H1 (cell line): ENCODE results near the gene UNC119B. TPM values are rescaled to one million over a fixed set of nuclear protein-coding genes. Genes with fewer than 3 reads are reported as not detected.

Experiments used
- CHD7 ChIP-seq: fragments of 300-600 bp; sonication (generic); IDR thresholded peaks from 2 replicates; pipeline ENCODE4 v1.7.1; 2012; ENCODE audit warnings: low read length, moderate library complexity, mild to moderate bottlenecking, inconsistent platforms; ENCODE audit not compliant: insufficient replicate concordance
- CTCF ChIP-seq, 3 experiments: IDR thresholded peaks; 1 replicate in 2 of 3; 2 replicates in 1 of 3; pipeline versions ENCODE4 v1.5.1 to v1.6.1; 2011; ENCODE audit warnings: low read length in 3 of 3, mild to moderate bottlenecking in 3 of 3, inconsistent platforms in 2 of 3, low read depth in 1 of 3, moderate library complexity in 1 of 3; ENCODE audit not compliant: insufficient read depth in 1 of 3; ENCODE audit errors: control extremely low read depth in 1 of 3
- JUN ChIP-seq: IDR thresholded peaks from 2 replicates; pipeline ENCODE4 v1.6.1; 2011; ENCODE audit warnings: low read depth, mild to moderate bottlenecking, improper control_type of control experiment, low read length
- KDM1A ChIP-seq: fragments of 200-600, 300-600 bp; sonication (generic); IDR thresholded peaks from 2 replicates; pipeline ENCODE4 v1.7.1; 2016; ENCODE audit warnings: mild to moderate bottlenecking, low read length, borderline replicate concordance
- MAX ChIP-seq: IDR thresholded peaks from 2 replicates; pipeline ENCODE4 v1.6.1; 2012; ENCODE audit warnings: inconsistent platforms
- POU5F1 ChIP-seq: IDR thresholded peaks from 2 replicates; pipeline ENCODE4 v1.6.1; 2011; ENCODE audit warnings: low read depth, mild to moderate bottlenecking, low read length, moderate library complexity
- polyA plus RNA-seq, 7 experiments: library from polyadenylated mRNA; depleted of rRNA in 3 of 7; stranded (reverse) in 5 of 7; unstranded in 2 of 7; fragments of >200 nt in 5 of 7; fragments of 200-250 nt in 2 of 7; gene quantifications; 1 replicate in 5 of 7; 2 replicates in 1 of 7; 4 replicates in 1 of 7; pipeline versions ENCODE4 v1.2.1 to v1.2.3, GENCODE V29; 2011 to 2013; ENCODE audit warnings: missing spikeins in 2 of 7, mixed read lengths in 2 of 7
- total RNA-seq: library from RNA; stranded (reverse); fragmentation: NEBNext Ultra II Directional; extraction: Animal tissue kit (Norgen Biotek cat#: 25700); gene quantifications from 2 replicates; pipeline ENCODE4 v1.2.1, GENCODE V29; 2021

Gene UNC119B
- total and polyA plus RNA-seq, 2 of the 8 experiments (the other 6 are each of a cell fraction or from before 2014, with no cell fraction given): 40.5 to 50.1 TPM

GRCh38 chr12:120750806-120751205 is 40.5 kb downstream of the UNC119B start (continued):
- no peak for TF ChIP-seq CHD7
- no peak for TF ChIP-seq MAX
- TF ChIP-seq CTCF (IDR thresholded peaks at IDR 0.05; ENCODE audit: control extremely low read depth in 1 of 3, insufficient read depth in 1 of 3, low read depth in 1 of 3, low read length in 3 of 3): peak in 1 of 3 experiments; percentile 2; a peak in 1 of 4 replicates
- no peak for TF ChIP-seq POU5F1
- TF ChIP-seq KDM1A: 0 out of 2 replicates have a peak, but pooled peaks have one; percentile 29
- TF ChIP-seq JUN: no peak
